HG03439 (cell line): ENCODE measurements around the gene VIL1.

Experiments
- ATAC-seq: cut with Tn5 transposase; IDR thresholded peaks from one replicate; pipeline ENCODE4 v1.9.1; 2021; ENCODE audit warnings: mild to moderate bottlenecking, moderate library complexity; ENCODE audit not compliant: unreplicated experiment

The VIL1 gene

DNA sequence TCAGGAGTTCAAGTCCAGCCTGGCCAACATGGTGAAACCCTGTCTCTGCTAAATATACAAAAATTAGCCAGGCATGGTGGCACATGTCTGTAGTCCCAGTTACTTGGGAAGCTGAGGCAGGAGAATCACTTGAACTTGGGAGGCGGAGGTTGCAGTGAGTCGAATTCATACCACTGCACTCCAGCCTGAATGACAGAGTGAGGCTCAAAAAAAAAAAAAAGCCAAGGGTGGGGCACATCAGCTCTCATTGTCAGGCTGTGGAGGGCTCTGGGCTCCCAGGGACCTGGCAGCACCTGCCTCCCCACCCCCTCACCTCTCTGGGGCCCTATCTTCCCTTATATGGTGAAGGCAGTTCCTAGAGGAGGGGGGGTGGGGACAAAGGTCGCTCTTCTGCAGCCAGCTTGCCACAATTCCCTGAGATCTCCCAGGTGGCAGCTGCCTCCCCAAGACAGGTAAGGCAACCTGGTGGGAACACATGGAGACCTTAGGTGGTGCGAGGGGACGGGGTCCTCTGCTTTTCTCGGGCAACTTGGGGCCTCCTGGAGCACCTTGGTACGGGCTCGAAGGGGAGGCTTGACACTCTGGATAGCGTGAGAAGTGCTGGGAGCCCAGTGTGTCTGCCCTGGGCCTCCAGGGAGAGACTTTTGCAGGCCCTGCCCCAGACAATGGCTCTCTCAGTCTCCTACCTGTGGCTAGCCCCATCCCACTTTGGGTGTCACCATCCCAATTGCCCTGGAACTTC is at the start of gene VIL1:
Gene VIL1, plus strand, starts transcription at position 407 of the 742 bp plus-strand sequence. CDS start 4,656 bp downstream, outside the sequence.
- ATAC-seq, result no peak

GRCh38 chr2:218369330-218369729 is 49.6 kb upstream of the VIL1 start:
- no peak for ATAC-seq

DNA sequence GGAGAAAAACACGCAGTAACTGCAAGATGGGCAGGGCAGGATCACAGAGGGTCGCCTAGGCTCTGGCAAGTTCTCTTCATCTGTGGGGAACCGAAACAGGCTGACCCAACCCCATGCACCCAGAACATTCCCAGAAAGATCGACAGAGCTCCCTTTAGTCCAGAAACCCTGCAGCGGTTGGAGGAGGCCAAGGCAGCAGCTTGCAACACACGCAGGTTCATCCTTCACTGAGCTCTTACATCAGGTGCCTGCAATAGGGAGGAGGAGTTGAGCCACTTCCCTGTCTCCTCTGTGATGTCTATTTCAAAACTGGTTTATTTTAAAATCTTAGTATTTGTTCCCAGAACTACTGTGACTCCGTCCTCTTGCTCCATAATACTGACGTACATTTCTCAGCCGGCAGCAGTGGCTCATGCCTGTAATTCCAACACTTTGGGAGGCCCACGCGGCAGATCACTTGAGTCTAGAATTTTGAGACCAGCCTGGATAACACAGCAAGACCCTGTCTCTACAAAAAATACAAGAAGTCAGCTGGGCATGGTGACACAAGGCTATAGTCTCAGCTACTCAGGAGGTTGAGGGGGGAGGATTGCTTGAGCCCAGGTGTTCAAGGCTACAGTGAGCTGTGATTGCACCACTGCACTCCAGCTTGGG is 48.4 kb upstream of the VIL1 start:
- no peak for ATAC-seq

GRCh38 chr2:218371983-218372350 is 47.0 kb upstream of the VIL1 start:
- no peak for ATAC-seq

GRCh38 chr2:218374795-218375194 is 44.1 kb upstream of the VIL1 start:
- ATAC-seq, result no peak

DNA sequence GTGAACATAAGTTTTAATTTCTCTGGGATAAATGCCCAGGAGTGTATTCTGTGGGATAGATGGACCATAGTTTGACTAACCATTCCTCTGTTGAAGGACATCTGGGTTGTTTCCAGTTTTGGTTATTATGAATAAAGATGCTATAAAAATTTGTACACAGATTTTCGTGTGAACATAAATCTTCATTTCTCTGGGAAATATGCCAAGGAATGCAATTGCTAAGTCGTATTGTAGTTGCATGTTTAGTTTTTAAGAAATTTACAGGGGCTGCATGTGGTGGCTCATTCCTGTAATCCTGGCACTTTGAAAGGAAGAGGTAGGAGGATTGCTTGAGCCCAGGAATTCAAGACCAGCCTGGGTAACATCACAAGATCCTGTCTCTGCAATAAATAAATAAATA is 43.7 kb upstream of the VIL1 start:
- no peak for ATAC-seq

GRCh38 chr2:218378053-218378452 is 40.9 kb upstream of the VIL1 start:
- ATAC-seq, result no peak

GRCh38 chr2:218381916-218382366 is 37.0 kb upstream of the VIL1 start, which contains the start of gene SLC11A1:
SLC11A1 (plus strand) TSS chr2:218382273; CDS start chr2:218382369, 96 bp downstream.
- ATAC-seq, result no peak

- ATAC-seq, result no peak
These were observed 36.1 kb upstream of the VIL1 start for GRCh38 chr2:218382785-218383184.

DNA sequence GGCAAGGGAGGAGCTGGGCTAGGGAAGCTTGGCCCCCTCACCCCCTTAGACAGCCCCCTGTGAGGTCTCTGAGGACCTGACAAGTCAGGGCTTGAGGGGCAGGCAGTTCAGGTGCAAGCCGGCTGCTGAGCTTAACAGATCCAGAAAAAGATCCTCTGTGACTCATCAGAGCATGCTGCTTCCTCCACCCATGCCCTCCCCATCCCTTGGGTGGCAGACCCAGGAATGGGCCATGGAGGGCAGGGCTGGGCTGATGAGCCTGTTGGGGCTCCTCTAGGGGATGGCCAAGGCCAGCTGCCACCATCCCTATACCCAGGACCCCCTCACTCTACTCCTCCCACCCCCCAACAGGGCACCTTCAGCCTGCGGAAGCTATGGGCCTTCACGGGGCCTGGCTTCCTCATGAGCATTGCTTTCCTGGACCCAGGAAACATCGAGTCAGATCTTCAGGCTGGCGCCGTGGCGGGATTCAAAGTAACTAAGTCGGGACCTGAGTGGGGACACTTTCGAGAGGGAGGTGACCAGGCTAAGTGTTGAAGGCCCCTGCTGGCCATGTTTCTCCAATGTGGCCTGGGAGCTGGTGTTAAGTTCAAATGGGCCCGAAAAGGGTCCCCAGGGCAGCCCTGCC is 34.9 kb upstream of the VIL1 start:
- no peak for ATAC-seq

DNA sequence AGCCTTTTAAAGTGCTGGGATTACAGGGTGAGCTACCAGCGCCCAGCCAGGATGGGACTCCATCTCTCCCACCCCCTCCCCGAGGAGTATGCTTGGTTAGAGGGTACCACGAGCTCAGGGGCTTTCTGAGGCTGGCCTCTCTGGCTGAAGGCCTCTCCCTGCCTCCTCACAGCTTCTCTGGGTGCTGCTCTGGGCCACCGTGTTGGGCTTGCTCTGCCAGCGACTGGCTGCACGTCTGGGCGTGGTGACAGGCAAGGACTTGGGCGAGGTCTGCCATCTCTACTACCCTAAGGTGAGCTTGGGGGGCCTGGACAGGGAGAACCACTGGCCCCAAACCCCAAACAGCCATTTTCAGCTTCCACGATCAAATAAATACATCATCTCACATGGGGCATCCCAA is 33.9 kb upstream of the VIL1 start:
- no peak for ATAC-seq

DNA sequence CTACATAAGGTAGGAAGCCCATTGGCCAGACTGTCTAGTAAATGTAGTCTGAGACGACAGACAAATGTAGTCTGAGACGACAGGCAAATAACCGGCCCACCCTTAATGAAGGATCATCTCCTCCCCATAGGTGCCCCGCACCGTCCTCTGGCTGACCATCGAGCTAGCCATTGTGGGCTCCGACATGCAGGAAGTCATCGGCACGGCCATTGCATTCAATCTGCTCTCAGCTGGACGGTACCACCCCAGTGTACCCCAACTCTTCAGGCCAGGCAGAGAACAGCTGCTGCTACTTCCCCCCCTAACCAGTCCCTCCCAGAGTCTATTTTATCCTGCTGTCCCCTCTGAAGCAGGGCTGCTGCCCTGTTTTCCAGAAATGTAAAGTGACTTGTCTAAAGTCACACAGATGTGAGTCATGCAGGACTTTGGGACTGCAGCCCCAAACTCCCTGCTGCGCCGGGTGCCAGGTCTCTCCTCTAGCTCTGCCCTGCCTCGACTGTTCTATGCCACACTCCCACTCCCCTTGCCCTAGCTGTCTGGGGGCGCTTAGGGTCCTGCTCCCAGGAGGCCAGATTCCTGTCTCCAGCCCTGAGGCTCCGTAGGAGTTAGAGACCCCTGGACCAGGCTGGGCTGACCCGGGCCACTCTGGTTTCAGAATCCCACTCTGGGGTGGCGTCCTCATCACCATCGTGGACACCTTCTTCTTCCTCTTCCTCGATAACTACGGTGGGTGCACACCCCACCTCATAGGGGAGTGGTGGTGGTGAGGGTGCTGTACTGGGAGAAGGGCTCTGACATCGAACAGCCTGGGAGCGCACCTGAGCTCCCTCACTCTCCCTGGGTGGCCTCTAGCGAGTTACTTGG is 32.2 kb upstream of the VIL1 start:
- no peak for ATAC-seq

DNA sequence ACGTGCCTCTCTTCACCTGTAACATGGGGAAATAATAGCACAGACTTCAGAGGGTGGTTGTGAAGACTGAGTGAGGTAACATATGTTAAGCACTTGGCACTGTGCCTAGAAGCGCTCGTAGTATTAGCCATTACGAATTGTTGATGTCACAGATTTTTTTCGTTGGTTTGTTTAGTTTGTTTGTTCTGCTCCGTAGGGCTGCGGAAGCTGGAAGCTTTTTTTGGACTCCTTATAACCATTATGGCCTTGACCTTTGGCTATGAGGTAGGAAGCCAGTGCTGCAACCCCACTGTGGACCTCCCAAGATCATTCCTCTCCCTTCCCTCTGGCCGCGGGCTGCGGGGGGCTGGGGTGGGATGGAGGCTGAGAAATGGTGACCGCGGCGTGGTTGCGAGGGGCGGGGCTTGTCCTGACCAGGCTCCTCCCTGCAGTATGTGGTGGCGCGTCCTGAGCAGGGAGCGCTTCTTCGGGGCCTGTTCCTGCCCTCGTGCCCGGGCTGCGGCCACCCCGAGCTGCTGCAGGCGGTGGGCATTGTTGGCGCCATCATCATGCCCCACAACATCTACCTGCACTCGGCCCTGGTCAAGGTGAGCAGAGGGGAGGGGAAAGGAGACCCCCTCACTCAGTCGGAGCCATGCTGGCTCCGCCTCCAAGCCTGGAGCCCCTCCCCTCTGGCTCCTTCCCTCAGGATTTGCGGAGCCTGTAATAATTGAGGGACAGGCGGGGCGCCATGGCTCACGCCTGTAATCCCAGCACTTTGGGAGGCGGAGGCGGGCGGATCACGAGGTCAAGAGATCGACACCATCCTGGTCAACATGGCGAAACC is 31.3 kb upstream of the VIL1 start:
- ATAC-seq, result no peak

- no peak for ATAC-seq
These were observed 29.4 kb upstream of the VIL1 start for GRCh38 chr2:218389333-218390150.

DNA sequence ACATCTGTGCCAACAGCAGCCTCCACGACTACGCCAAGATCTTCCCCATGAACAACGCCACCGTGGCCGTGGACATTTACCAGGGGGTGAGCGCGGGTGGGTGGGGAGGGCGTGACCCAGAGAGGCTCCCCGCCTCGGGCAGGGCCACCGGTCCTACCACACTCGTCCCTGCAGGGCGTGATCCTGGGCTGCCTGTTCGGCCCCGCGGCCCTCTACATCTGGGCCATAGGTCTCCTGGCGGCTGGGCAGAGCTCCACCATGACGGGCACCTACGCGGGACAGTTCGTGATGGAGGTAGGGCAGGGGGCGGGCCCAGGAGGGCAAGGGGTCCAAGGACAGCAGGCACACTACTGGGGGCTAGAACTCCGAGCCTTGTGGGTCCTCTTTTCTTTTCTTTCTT is 27.7 kb upstream of the VIL1 start:
- ATAC-seq, result no peak

DNA sequence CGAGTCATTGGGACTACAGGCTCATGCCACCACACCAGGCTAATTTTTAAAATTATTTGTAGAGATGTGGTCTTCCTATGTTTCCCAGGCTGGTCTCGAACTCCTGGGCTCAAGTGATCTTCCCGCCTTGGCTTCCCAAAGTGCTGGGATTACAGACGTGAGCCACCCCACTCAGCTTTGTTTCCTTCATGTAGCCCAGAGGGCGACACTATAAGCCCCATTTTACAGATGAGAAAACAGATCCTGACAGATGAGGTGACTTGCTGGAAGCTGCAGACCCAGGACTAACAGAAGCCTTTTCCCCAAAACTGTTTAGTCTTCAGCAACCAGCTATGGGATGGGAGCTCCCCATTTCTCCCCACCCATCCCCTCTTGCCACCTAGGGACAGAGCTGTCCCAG is 26.5 kb upstream of the VIL1 start:
- no peak for ATAC-seq

DNA sequence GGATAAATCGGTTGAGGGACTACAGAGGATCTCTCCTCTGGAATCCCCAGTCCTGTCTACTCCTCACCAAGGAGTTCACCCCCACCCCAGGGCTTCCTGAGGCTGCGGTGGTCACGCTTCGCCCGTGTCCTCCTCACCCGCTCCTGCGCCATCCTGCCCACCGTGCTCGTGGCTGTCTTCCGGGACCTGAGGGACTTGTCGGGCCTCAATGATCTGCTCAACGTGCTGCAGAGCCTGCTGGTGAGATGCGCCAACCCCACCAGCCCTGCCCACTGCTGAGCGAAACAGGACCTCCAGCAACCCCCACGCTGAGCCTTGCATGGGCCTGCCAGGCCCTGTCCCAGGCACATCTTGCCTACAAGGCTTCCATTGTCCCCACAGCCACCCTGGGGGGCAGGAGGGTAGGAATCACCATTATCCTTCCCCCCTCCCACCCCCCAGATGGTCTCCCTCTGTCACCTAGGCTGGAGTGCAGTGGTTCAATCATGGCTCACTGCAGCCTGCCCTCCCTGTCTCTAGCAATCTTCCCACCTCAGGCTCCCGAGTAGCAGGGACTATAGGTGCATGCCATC is 25.9 kb upstream of the VIL1 start:
- no peak for ATAC-seq

- ATAC-seq, result no peak
These were observed 25.1 kb upstream of the VIL1 start for GRCh38 chr2:218393750-218394290.
